GM19438 (cell line): Measurements from ENCODE around the gene SUFU.

Source experiments
- ATAC-seq: cut with Tn5 transposase; IDR thresholded peaks from one replicate; pipeline ENCODE4 v1.9.1; 2021; ENCODE audit warnings: low read depth; ENCODE audit not compliant: unreplicated experiment

Gene SUFU

DNA sequence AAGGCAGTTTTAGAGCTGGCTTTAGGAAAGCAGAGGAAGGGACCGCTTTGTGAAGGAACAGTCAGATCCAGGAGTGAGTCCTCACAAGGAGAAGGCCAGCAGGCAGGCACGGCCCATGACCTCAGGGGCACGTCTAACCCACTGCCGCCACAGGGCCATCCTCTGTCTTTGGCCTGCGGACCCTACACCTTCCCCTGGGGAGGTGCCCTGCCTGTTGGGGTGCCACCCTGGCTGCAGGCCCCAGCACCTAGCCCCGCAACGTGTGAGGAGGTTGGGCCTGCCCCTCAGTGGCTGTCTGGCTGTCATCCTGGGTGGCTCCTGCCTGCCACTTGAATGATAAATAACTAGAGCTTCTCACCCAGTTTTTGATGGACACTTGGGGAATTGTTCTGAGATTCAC is 109.5 kb downstream of the SUFU start:
- no peak for ATAC-seq

DNA sequence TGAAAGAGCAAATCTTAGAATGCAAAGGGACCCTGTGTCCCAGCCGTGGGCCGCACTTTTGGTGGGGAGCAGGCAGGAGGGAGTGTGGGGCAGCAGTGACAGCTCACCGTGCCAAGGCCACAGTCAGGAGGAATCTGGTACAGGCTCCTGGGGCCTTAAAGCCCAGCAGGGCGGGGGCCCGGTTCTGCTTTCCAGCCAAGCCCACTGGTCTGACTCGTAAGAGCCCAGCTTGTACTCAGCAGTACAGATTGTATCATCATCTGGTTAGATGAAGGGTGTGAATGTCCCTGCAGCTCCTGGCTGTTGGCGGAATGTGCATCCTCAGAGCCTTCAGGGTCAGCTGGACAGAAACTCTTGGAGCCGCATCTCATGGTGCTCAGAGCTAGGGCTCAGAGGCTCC is 110.0 kb downstream of the SUFU start:
- ATAC-seq = no peak

DNA sequence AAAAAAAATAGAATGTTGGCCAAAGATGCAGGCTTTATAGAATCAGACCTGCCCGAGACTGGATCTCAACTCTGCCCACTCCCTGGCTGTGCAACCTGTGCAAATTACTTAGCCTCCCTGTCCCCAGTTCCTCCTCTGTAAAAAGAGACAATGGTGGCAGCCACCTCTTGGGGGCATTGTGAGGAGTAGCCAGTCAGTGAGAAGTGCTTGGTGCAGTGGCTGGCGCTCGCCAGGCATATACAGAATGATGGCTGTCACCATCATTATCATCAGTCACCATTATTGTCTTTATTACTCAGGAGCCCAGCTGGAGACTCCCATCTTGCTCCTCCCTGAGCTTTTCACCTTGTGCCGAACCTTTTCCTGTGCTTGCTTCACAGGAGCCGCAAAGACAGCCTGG is 111.1 kb downstream of the SUFU start:
- no peak for ATAC-seq

DNA sequence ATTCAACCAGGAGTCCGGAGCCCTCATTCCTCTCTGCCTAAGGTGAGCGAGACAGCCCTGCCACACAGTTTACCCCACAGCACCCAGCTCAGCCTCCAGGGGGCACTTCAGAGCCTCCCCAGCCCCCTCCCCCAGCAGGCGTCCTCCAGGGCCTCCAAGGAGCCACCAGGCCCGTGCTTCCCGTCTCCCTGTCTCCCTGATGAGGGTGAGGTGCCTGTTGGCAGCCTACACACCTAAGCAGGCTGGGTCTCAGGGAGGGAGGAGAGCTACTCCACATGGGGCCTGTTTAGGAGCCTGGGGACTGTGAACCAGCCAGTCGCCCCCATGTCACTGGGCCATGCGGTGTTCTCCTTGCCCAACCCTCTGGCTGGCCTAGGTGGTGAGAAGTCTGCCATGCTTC is 111.6 kb downstream of the SUFU start:
- ATAC-seq = no peak

DNA sequence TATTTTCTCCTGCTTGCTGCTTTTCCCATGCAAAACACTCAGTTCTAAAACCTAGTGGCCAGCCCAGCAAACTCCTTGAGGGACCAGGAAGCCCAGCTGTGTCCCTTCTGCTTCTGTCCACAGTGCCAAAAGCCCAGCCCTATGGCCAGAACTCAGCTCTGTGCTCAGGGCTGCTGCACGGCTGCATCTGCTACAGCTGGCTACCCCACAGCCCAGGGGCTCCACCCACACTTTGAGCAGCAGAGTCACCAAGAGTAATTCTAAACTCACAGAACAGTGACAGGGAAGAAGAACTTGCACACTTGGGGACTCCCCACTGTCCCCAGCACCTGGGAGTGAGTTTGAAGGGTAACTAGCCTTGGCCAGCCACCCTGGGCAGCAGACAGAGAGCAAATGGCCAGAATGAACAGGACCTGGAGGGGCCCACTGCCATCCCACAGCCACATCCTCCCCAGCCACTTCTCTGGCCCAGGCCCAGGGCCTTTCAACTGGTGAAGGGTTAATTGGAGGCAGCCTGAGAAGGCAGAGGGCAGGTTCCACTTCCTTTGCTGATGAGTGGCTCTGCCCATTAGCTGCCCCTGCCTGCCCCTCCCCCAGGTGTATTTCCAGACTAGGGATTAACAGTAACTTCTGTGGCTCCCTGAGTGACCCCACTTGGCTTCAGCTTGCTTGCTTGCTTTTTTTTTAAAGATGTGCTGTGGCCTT is 112.4 kb downstream of the SUFU start:
- ATAC-seq = no peak

DNA sequence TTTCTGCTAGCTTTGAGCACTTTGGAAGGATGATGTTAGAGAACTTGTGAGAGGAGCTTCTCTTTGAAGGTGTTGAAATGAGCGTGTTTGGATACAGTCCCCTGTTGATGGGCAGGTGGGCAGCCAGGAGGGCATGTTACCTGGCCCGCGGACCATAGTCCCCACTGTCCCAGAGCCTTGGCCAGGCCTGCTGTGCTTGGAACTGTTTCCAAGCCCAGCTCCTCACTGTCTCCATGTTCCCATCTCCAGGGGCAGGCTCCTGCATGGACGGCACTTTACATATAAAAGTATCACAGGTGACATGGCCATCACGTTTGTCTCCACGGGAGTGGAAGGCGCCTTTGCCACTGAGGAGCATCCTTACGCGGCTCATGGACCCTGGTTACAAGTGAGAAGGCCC is 113.3 kb downstream of the SUFU start:
- no peak for ATAC-seq

DNA sequence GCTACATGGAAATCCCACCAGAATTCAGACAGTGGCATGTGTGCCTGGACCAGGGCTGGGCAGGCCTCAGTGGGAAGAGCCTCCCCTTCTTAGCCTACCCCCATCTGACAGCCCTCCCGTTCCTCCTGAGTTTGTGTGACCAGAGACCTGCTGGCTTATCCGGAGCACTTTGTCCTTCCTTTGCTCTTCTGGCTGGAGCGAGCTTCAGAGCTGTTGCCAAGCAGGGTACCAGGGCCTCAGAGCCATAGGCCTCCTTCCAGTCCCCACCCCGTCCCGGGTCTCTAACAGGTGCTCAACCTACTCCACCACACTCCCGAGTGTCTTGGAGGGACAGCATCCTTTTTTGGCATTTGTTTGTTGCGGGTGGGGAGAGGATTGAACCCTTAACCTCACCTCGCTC is 114.0 kb downstream of the SUFU start:
- no peak for ATAC-seq

DNA sequence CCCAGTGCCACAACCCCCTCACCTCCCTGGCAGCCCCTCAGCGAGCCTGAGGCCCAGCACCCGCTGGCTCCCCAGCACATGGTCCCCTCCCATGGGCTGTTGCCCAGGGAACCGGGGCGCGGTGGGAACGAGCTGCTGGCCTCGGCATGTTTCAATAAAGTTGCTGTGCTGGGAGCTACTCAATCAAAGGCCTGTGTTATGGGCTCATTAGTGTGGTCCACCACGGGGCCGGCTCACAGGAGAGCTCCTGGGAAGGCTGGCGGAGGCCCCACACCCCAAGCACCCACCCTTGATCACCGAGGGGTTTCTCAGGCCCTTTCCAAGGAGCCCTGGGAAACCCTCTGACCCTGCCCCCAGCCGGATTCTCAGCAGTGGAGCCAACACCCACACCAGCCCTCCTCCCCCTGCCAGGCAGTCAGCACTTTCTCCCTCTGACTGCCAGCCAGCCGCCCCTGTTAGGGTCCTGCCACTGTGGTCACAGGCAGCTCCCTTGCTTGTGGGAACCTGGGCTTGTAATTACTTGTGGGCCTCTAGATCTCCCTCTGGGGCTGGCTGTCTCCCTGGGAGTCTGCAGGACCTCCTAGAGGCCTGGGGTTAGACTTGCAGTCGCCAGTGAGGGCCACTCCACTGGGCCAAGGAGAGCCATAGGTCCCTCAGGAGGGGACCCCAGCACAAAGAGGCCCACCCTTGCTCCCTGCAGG is 115.7 kb downstream of the SUFU start:
- no peak for ATAC-seq

DNA sequence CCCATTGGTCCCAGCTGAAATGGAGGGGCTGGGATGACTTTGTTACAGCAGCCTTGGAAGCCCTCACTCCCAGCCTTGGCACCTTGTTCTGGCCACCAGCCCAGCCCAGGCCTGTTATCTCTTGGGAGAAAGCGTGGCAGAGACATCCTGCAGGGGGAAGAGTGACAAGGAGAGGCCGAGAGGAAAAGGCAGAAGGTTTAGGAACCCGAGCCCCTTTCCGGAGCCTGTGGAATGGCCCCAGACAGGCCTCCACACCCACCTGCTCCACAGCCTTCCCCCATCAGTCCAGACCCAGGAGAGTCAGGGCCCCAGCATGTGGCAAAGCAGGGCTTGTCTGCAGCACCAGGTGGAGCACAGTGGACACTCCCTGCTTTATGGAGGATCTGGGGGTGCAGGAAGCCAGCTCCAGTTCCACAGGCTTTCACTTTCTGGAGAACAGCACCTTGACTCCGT is 116.4 kb downstream of the SUFU start:
- ATAC-seq = no peak

DNA sequence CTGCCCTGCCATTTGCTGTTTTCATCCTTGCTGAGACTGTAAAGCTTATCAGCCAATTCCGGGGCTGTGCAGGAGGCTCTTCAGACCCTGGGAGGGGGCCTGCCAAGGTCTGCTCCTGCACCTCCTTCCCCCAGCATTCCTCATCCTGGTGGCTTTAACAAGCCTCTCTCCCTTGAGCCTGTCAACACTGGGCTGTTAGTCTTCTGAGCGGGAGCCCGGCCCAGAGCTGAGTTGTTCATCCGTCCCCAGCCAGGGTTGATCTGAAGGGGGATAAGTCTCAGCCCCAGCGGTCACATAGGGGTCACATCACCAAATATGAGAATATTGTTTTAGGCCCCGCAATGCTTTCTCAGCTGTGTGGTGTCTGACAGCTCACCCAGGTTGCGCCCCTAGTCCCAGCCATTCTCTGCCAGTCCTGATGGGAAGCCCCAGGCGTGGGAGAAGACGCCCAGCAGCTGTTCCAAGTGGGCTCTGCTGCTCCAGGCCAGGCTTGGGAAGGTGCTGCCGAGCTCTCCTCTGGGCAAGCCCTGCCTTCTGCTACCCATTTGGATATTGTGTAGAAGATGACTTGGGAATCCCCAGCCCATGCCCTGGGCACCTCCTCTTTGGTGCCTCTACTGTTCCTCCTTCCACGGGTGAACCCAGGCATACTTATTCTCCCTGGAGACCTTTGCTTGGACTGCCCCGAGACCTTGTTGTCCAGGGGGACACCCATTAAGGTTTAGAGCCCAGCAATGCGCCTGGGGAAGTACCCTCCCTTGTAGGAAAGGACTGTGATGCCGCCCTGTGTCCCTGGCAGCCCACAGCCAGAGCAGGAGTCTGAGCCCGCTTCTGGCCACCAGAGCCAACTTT is 117.0 kb downstream of the SUFU start:
- no peak for ATAC-seq

DNA sequence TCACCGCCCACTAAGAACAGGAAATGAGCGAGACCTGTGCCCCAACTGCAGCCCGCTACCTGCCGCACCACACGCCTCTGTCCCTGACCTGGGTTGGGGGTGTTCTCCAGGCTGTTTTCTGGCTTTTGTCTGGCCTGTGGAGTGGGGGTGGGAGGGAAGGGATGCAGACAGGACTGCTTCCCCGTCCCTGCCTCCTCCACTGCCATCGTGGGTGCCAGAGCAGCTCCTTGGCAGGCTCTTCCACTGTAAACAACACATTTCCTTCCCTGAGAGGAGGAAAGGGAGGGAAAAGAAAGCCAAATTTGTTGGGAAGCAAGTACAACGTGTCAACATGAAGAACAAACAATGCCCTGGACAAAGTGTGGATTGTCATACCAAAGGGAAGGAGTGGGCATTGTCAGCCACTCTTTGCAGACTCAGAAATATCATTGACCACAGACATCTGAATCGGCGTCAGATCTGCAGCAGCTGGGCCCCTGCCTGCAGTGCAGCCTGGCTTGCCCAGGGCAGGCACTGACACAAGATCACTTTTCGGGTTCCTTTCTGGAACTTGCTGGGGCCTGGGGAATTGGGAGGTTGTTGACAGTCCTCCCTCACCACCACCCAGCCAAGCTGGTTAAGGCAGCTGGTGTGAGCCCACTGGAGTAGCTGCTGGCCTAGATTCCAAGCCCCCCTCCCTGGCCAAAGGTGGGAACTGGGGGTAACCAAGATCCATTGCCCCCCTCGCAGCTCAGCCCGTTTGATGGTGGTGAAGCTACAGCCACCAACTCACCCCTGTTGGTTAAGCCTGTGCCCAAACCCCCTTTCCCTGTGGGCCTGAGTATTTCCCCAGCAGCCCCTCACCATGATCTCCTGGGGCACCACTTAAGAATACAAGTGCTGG is 117.9 kb downstream of the SUFU start:
- no peak for ATAC-seq

DNA sequence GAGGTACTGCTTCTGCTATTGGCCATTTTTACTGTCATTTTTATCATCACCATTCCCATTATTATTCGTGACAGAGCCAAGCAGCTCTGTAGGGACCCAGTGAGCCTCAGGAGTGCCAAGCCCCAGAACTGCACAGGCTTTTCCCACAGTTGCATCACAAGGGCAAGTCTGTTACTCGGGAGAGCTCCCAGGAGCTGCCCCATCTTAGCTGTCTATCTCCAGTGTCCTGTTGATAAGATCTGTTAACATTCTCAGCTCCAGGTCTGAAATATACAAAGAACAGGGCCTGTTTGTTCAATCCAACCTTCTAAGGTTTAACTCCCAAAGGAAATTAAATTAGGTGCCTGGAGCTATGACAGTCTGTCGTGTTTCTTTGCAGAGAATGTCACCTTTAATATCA is 120.3 kb downstream of the SUFU start:
- ATAC-seq = no peak

DNA sequence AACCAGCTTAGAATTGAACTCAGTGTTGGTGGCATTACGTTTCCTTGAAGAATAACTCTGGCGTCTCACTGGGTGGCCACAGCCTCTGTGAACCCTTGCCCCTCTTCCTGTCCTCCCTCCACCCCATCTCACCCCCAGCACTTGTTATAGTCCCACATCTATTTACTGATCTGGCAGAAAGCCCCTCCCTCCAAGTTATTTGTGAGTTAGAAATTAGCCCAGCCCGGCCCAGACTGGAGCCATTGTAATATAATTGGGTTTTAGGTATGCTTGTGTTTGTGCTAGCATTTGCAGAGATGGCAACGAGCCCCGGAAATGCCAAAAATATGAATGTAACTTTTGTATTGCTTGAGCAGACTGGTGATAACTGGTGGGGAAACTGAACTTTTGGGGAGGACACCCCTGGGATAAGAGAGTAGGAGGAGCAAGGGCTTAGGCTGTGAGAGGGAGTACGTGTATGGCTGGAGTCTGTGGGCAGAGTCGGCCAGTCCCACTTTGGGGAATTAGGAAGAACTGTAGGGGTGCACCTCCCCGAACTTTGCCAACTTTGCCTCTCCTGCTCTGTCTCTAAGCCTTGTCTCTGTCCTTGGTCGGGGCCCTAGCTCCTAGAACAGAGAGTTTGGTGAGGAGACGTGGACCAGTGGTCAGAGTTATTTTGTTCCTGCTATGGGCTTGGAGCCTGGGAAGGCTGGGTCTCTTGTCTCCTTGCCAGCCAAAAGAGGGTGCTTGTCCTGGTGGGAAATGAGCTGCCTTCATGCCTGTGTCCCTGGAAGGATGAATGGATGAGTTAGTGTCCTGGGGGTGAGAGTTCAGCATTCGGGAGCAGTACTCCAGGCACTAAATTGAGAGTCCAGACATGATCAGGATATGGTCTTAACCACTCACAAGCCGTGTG is 121.2 kb downstream of the SUFU start:
- no peak for ATAC-seq

DNA sequence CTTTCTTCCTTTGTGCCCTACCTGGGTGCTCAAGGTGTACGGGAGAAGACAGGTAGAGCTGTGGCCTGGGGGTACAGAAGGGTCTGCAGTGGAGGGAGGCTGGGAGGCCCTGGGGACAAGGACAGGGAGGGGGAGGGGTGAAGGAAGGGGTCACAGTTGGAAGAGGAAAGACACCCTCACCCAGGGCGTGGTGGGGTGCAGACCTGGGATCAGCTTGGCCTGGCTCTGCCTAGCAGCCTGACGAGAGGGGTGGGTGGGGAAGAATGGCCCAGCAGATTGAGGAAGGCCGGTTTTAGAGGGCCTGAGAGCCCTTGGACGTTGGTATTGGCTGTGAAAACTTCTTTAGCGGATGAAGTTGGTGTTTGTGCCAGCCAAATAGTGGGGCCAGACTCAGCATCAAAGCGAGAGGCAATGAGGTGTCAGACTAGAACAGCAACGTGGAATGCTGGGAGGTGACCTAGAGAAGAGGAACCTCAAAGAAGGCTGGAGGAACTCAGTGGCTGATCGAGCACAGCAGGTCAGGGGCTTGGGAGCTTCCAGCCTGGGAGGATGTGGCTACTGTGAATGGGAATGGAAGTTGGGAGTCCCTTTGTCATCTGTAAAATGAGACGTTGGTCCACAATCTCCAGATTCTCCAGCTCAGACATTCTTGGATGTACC is 122.4 kb downstream of the SUFU start:
- no peak for ATAC-seq

DNA sequence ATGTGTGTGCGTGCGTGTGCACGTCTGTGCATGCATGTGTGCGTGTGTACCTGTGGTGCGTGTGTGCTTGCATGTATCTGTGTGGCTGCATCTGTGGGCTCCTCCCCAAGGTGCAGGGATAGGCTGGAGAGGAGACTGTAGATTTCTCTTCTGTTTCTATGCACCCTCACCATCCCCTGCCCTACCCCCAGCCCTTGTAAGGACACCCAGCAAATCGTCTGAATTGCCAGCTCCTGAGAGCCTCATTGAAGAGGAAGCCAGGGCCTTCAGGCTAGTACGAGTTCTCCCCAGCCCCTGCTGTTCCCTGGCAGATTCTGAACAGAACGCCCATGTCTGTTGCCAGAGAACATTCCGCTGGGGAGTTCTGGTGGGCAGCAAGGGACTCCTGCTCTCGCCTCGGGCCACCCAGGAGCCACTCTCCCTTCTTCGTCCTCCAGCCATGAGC is 123.5 kb downstream of the SUFU start:
- no peak for ATAC-seq

DNA sequence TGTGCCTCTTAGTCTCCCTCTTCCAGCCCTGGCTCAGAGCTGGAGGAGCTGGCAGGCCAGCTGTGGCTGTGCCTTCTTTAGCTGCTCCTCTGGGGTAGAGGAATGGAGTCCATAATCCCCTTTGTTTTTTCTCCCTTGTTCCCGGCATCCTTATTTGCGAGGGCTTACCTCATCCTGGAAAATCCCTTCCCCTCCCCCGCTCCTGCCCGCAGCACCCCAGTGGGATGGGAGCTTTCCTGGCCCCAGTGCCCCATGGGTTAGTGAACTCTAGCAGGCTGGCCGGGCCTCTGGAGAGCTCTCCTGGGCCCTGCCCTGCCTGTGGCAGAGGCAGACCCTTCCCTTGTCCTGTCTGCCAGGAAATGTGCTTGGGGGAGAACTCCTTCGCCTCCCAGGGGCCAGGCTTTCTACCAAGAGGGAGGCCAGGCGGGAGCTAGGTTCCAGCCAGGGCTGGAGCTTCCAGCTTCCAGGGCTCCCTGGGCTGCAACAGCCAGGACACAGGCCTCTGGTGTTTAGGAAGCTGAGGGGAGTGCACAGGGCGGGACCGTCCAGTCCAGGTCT is 124.0 kb downstream of the SUFU start:
- no peak for ATAC-seq

DNA sequence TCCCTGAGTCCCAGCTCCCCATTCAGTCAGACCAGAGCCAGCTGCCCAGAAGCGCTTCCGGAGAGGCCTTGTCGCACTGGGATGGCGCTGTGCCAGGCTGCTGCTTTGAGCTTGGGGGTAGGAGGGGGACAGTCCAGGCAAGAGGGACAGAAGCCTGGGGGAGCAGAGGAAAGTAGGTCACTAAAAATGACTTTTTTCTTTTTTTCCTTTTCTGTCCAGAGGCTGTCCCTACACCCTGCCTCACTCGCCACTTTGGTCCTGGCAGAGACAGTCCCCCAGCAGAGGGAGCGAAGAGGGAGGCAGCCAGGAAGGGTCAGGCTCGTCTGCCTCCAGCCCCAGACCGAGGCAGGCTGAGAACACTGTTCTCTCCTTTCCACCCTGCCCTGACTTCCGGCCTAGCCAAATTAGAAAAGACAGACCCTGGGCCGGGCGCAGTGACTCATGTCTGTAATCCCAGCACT is 124.7 kb downstream of the SUFU start:
- ATAC-seq = no peak
